ENCODE measurements around the gene MRTFA. TPM values are rescaled to one million over a fixed set of nuclear protein-coding genes. Genes with fewer than 3 reads are reported as not detected.

Gene MRTFA
- total RNA-seq, 1 donor from 2014 or later: 68.4 TPM

DNA sequence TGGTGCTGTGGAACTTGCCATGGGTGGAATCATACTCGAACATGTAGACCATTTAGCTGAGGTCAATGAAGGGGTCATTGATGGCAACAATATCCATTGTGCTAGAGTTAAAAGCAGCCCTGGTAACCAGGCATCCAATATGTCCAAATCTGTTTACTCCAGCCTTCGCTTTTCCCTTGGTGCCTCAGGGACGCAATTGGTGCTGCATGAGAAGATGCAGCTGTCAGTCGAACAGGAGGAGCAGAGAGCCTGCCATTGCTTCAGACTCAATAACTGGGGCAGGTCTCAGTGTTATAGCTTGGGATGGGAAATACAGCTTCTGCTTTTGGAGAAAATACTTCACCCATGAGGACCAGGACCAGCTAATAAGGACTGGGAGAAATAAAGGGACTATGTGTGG lies 37.8 kb upstream of the MRTFA start:
- H3K27ac Mint-ChIP-seq (ENCODE audit: unreplicated experiment): peak overlapping the region; percentile 10
- peaks cover 59% of the 10 kb centered on the region for H3K4me1 Mint-ChIP-seq (ENCODE audit: unreplicated experiment)
- H3K4me3 Mint-ChIP-seq (ENCODE audit: unreplicated experiment): no peak overlapping the region
- TF ChIP-seq, protein P1, sequence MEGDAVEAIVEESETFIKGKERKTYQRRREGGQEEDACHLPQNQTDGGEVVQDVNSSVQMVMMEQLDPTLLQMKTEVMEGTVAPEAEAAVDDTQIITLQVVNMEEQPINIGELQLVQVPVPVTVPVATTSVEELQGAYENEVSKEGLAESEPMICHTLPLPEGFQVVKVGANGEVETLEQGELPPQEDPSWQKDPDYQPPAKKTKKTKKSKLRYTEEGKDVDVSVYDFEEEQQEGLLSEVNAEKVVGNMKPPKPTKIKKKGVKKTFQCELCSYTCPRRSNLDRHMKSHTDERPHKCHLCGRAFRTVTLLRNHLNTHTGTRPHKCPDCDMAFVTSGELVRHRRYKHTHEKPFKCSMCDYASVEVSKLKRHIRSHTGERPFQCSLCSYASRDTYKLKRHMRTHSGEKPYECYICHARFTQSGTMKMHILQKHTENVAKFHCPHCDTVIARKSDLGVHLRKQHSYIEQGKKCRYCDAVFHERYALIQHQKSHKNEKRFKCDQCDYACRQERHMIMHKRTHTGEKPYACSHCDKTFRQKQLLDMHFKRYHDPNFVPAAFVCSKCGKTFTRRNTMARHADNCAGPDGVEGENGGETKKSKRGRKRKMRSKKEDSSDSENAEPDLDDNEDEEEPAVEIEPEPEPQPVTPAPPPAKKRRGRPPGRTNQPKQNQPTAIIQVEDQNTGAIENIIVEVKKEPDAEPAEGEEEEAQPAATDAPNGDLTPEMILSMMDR (IDR thresholded peaks at IDR 0.05; ENCODE audit: unreplicated experiment): no peak
- H3K27me3 Mint-ChIP-seq (ENCODE audit: unreplicated experiment): peaks cover 10% of the 10 kb centered on the region
- no peaks in the 10 kb centered on the region for H3K36me3 Mint-ChIP-seq (ENCODE audit: low read depth, unreplicated experiment)
- DNase-seq (ENCODE audit: low spot score): no peak
- H3K9me3 Mint-ChIP-seq (ENCODE audit: unreplicated experiment): no peaks in the 10 kb centered on the region

- H3K4me3 Mint-ChIP-seq (ENCODE audit: unreplicated experiment): peak overlapping the region; percentile 9
- TF ChIP-seq, protein P1 (IDR thresholded peaks at IDR 0.05; ENCODE audit: unreplicated experiment): no peak
- H3K9me3 Mint-ChIP-seq (ENCODE audit: unreplicated experiment): no peaks in the 10 kb centered on the region
- no peaks in the 10 kb centered on the region for H3K36me3 Mint-ChIP-seq (ENCODE audit: low read depth, unreplicated experiment)
- H3K4me1 Mint-ChIP-seq (ENCODE audit: unreplicated experiment): peaks cover 61% of the 10 kb centered on the region
- H3K27ac Mint-ChIP-seq (ENCODE audit: unreplicated experiment): peak overlapping the region; percentile 94
- DNase-seq (ENCODE audit: low spot score): peak; percentile 16
- H3K27me3 Mint-ChIP-seq (ENCODE audit: unreplicated experiment): peaks cover 10% of the 10 kb centered on the region
Measured at GRCh38 chr22:40673017-40673416, 36.5 kb upstream of the MRTFA start.

DNA sequence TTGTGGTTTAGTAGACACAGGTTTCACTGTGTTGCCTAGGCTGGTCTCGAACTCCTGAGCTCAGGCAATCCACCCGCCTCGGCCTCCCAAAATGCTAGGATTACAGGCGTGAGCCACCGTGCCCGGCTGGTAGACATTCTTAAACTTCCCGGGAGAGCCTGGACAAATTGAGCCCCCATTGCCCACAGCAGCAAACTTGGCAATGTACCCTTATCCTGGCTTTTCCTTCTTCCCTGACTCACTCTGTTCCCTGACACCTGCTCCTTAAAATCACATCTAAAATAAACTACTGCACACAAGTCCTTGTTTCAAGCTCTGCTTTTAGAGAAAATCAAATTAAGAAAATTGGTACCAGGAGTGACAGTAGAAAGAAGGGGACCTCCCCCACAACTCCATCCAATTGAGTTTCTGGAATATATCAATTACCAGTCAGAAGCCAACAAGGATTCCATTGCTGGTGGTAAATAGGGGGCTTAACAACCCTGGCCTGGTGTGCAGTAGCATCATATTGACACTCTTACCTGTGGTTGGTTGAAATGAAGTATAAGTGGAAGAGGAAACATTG lies 35.4 kb upstream of the MRTFA start:
- TF ChIP-seq, protein P1 (IDR thresholded peaks at IDR 0.05; ENCODE audit: unreplicated experiment): no peak
- no peaks in the 10 kb centered on the region for H3K9me3 Mint-ChIP-seq (ENCODE audit: unreplicated experiment)

DNA sequence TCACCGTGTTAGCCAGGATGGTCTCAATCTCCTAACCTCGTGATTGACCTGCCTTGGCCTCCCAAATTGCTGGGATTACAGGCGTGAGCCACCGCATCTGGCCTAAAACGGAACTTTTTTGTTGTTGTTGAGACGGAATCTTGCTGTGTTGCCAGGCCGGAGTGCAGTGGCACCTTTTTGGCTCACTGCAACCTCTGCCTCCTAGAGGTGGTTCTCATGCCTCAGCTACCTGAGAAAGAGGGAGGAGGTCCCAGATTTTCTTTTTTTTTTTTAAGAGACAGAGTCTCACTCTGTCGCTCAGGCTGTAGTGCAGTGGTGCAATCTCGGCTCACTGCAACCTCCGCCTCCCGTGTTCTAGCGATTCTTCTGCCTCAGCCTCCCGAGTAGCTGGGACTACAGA lies 34.9 kb upstream of the MRTFA start:
- no peak for DNase-seq (ENCODE audit: low spot score)
- H3K4me1 Mint-ChIP-seq (ENCODE audit: unreplicated experiment): peaks cover 64% of the 10 kb centered on the region
- TF ChIP-seq, protein P1 (IDR thresholded peaks at IDR 0.05; ENCODE audit: unreplicated experiment): no peak

More for the DNA sequence above, 35.4 kb upstream of the MRTFA start:
- Mint-ChIP-seq H3K27ac (ENCODE audit: unreplicated experiment) (peak overlapping the region; percentile 94), H3K4me1 (ENCODE audit: unreplicated experiment) (peaks cover 65% of the 10 kb centered on the region), H3K4me3 (ENCODE audit: unreplicated experiment) (peak overlapping the region; percentile 10), H3K36me3 (ENCODE audit: low read depth, unreplicated experiment) (no peaks in the 10 kb centered on the region), H3K27me3 (ENCODE audit: unreplicated experiment) (peaks cover 10% of the 10 kb centered on the region)
- DNase-seq (ENCODE audit: low spot score): no peak

DNA sequence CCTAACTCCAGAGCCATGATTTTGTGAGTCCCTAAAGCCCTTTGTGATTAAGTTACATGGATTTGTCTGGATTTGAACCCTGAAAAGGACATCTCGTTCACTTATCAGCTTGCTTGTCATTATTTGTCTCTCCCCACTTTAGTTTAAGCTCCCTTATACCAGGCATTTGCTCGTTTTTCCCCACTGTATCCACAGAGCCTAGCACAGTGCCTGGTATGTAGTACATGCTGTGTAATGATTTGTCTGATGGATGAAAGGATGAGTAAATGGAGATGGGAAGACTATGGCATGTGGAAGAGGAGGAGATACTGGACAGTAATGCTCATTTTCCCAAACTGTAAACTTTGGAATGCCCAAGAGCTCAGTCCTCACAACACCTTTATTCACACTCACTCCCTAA lies 33.5 kb upstream of the MRTFA start:
- H3K9me3 Mint-ChIP-seq (ENCODE audit: unreplicated experiment): no peaks in the 10 kb centered on the region
- no peak for DNase-seq (ENCODE audit: low spot score)
- H3K36me3 Mint-ChIP-seq (ENCODE audit: low read depth, unreplicated experiment): no peaks in the 10 kb centered on the region
- H3K4me1 Mint-ChIP-seq (ENCODE audit: unreplicated experiment): peaks cover 60% of the 10 kb centered on the region
- H3K4me3 Mint-ChIP-seq (ENCODE audit: unreplicated experiment): peak overlapping the region; percentile 4
- TF ChIP-seq, protein P1 (IDR thresholded peaks at IDR 0.05; ENCODE audit: unreplicated experiment): no peak
- H3K27ac Mint-ChIP-seq (ENCODE audit: unreplicated experiment): peak overlapping the region; percentile 89
- H3K27me3 Mint-ChIP-seq (ENCODE audit: unreplicated experiment): peaks cover 4% of the 10 kb centered on the region

More for the DNA sequence above, 34.9 kb upstream of the MRTFA start:
- Mint-ChIP-seq H3K27ac (ENCODE audit: unreplicated experiment) (peak overlapping the region; percentile 94), H3K9me3 (ENCODE audit: unreplicated experiment) (no peaks in the 10 kb centered on the region), H3K36me3 (ENCODE audit: low read depth, unreplicated experiment) (no peaks in the 10 kb centered on the region), H3K4me3 (ENCODE audit: unreplicated experiment) (no peak overlapping the region), H3K27me3 (ENCODE audit: unreplicated experiment) (peaks cover 6% of the 10 kb centered on the region)
